ENCODE results near the gene VPS35L.
"Not testable (repeated sequence)": the region's sequence is repeated elsewhere in the genome, so short reads cannot be mapped to it uniquely, and the experiment has no call there.

VPS35L gene

GRCh38 chr16:19657831-19658230, 102.3 kb downstream of the VPS35L start:
- TF ChIP-seq CTCF (conservative IDR thresholded peaks at IDR 0.05; ENCODE audit: control insufficient read depth, insufficient read depth, low read depth, low read length) = no peak
- H3K4me3 ChIP-seq (ENCODE audit: control insufficient read depth, low read depth, low read length) = no peak overlapping the region
- DNase-seq (ENCODE audit: low read depth) = no peak

GRCh38 chr16:19659554-19659953, 104.1 kb downstream of the VPS35L start:
- TF ChIP-seq CTCF (conservative IDR thresholded peaks at IDR 0.05; ENCODE audit: control insufficient read depth, insufficient read depth, low read depth, low read length) = no peak
- H3K4me3 ChIP-seq (ENCODE audit: control insufficient read depth, low read depth, low read length) = no peak overlapping the region
- no peak for DNase-seq (ENCODE audit: low read depth)

- H3K4me3 ChIP-seq (ENCODE audit: control insufficient read depth, low read depth, low read length) = no peak overlapping the region
- peak; percentile 11 for DNase-seq (ENCODE audit: low read depth)
- TF ChIP-seq CTCF (conservative IDR thresholded peaks at IDR 0.05; ENCODE audit: control insufficient read depth, insufficient read depth, low read depth, low read length) = no peak
Observed at GRCh38 chr16:19660432-19660831, 104.9 kb downstream of the VPS35L start.

GRCh38 chr16:19662351-19662750, 106.8 kb downstream of the VPS35L start:
- no peak for DNase-seq (ENCODE audit: low read depth)
- H3K4me3 ChIP-seq (ENCODE audit: control insufficient read depth, low read depth, low read length) = no peak overlapping the region
- TF ChIP-seq CTCF (conservative IDR thresholded peaks at IDR 0.05; ENCODE audit: control insufficient read depth, insufficient read depth, low read depth, low read length) = no peak

- no peak for TF ChIP-seq CTCF (conservative IDR thresholded peaks at IDR 0.05; ENCODE audit: control insufficient read depth, insufficient read depth, low read depth, low read length)
- DNase-seq (ENCODE audit: low read depth) = no peak
- no peak overlapping the region for H3K4me3 ChIP-seq (ENCODE audit: control insufficient read depth, low read depth, low read length)
Observed at GRCh38 chr16:19664166-19664565, 108.7 kb downstream of the VPS35L start.

- DNase-seq (ENCODE audit: low read depth); H3K4me3 ChIP-seq (ENCODE audit: control insufficient read depth, low read depth, low read length): not testable (repeated sequence)
Observed at GRCh38 chr16:19665313-19665712, 109.8 kb downstream of the VPS35L start.

- no peak for DNase-seq (ENCODE audit: low read depth)
- no peak overlapping the region for H3K4me3 ChIP-seq (ENCODE audit: control insufficient read depth, low read depth, low read length)
- TF ChIP-seq CTCF (conservative IDR thresholded peaks at IDR 0.05; ENCODE audit: control insufficient read depth, insufficient read depth, low read depth, low read length) = no peak
Observed at GRCh38 chr16:19666477-19666876, 111.0 kb downstream of the VPS35L start.
